Measurements from ENCODE around the gene CD44.

DNA sequence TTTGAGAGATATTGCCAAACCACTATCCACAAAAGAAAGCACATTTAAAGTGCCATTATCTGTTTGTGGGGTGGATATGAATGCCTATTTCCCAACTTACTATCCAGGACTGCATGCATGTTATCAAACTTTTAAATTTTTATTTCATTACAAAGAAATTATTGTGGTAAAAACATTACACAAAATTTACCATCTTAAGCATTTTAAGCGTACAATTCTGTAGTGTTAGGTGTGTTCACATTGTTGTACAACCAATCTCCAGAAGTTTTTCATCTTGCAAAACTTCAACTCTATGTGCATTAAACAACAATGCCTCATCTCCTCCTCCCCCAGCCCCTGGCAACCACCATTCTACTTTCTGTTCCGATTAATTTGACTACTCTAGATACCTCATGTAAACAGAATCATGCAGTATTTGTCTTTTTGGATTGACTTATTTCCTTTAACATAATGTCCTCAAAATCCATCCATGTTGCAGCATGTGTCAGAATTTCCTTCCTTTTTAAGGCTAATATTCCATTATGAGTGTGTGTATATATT, 17.6 kb upstream of the CD44 start:
- TF ChIP-seq, protein P1, sequence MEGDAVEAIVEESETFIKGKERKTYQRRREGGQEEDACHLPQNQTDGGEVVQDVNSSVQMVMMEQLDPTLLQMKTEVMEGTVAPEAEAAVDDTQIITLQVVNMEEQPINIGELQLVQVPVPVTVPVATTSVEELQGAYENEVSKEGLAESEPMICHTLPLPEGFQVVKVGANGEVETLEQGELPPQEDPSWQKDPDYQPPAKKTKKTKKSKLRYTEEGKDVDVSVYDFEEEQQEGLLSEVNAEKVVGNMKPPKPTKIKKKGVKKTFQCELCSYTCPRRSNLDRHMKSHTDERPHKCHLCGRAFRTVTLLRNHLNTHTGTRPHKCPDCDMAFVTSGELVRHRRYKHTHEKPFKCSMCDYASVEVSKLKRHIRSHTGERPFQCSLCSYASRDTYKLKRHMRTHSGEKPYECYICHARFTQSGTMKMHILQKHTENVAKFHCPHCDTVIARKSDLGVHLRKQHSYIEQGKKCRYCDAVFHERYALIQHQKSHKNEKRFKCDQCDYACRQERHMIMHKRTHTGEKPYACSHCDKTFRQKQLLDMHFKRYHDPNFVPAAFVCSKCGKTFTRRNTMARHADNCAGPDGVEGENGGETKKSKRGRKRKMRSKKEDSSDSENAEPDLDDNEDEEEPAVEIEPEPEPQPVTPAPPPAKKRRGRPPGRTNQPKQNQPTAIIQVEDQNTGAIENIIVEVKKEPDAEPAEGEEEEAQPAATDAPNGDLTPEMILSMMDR (IDR thresholded peaks at IDR 0.05) = no peak
- TF ChIP-seq POLR2A (IDR thresholded peaks at IDR 0.05) = no peak

Measured in heart left ventricle (tissue), 13 donors.